Spleen (tissue), 7 donors: ENCODE data around the gene ITGB6.

Source experiments
- CTCF ChIP-seq, 11 experiments: fragments of 200-600 bp in 7 of 11; fragments of 450-650 bp in 4 of 11; sonication (generic) in 4 of 11; IDR thresholded peaks in 8 of 11; conservative IDR thresholded peaks in 3 of 11; 1 replicate in 7 of 11; 2 replicates in 4 of 11; pipeline versions ENCODE4 v1.4.0 to v1.8.0; 2016 to 2021; ENCODE audit warnings: antibody characterized with exemption in 11 of 11, inconsistent platforms in 4 of 11, mild to moderate bottlenecking in 1 of 11
- POLR2AphosphoS5 ChIP-seq, 3 donors: sonication (generic); formaldehyde crosslinking; IDR thresholded peaks; one replicate each; pipeline ENCODE4 v1.5.1; 2017; ENCODE audit warnings: antibody characterized with exemption in 3 of 3
- donor health status: DM: no; HTN: no; CAD: no; lungs with moderate emphysema.
- donor health status: DM: no; HTN: no; CAD: no.
- donor health status: DM: no; HTN: no; CAD: no.

GRCh38 chr2:160238392-160238791, 38.3 kb upstream of the ITGB6 start:
- TF ChIP-seq POLR2AphosphoS5 (IDR thresholded peaks at IDR 0.05) (no peak), CTCF (IDR thresholded peaks at IDR 0.05 in 8 of 11, conservative IDR thresholded peaks at IDR 0.05 in 3 of 11) (no peak)
